Measurements from ENCODE around the gene WBP4. TPM values are rescaled to one million over a fixed set of nuclear protein-coding genes. Genes with fewer than 3 reads are reported as not detected.

WBP4 gene
- total and polyA plus RNA-seq, 9 of the 15 experiments (the other 6 are each of a cell fraction or from before 2014, with no cell fraction given): 5.5 to 12.2 (median 7.9) TPM

GRCh38 chr13:41061075-41061913 is at the start of gene WBP4 (continued):
- no peak for TF ChIP-seq FOXA1 (IDR thresholded peaks at IDR 0.05; ENCODE audit: borderline replicate concordance)
- peak; percentile 69 for TF ChIP-seq CXXC5 (CRISPR knock-in tag; IDR thresholded peaks at IDR 0.05)
- TF ChIP-seq THRB (CRISPR knock-in tag; conservative IDR thresholded peaks at IDR 0.05): no peak
- TF ChIP-seq ZBTB1 (CRISPR knock-in tag; IDR thresholded peaks at IDR 0.05; ENCODE audit: borderline replicate concordance, low read depth): peak; percentile 69
- peak; percentile 17; the same call in 1 of the 2 replicates for TF ChIP-seq ATF3 (IDR thresholded peaks at IDR 0.05)
- TF ChIP-seq ATF3 (CRISPR knock-in tag; conservative IDR thresholded peaks at IDR 0.05): no peak
- no peak for TF ChIP-seq MTF1 (CRISPR knock-in tag; IDR thresholded peaks at IDR 0.05; ENCODE audit: borderline replicate concordance)
- no peak for TF ChIP-seq PHTF2 (CRISPR knock-in tag; IDR thresholded peaks at IDR 0.05)
- peak; percentile 99 for TF ChIP-seq TFAP4 (CRISPR knock-in tag; IDR thresholded peaks at IDR 0.05; ENCODE audit: borderline replicate concordance)
- no peak for TF ChIP-seq ZNF140 (CRISPR knock-in tag; IDR thresholded peaks at IDR 0.05)
- no peak for TF ChIP-seq BCL6 (CRISPR knock-in tag; IDR thresholded peaks at IDR 0.05)
- no peak for TF ChIP-seq ZNF699 (CRISPR knock-in tag; IDR thresholded peaks at IDR 0.05; ENCODE audit: insufficient replicate concordance)
- TF ChIP-seq ETV5 (CRISPR knock-in tag; IDR thresholded peaks at IDR 0.05; ENCODE audit: low read depth): peak; percentile 62; the same call in 1 of the 2 replicates
- TF ChIP-seq ZBTB34 (CRISPR knock-in tag; IDR thresholded peaks at IDR 0.05): no peak
- TF ChIP-seq MCM2 (IDR thresholded peaks at IDR 0.05; ENCODE audit: low read depth): no peak
- peak in 1 of 2 experiments; percentile 53; a peak in 1 of 3 replicates for TF ChIP-seq CBX3 (IDR thresholded peaks at IDR 0.05; ENCODE audit: borderline replicate concordance in 1 of 2, low read length in 2 of 2)

Data from K562 (cell line).